Smooth muscle cell of the brain vasculature (primary cell): Measurements from ENCODE around the gene IL37.

Experiments used
- DNase-seq: peaks from one replicate; pipeline ENCODE4 v3.0.0-alpha.2; 2012; ENCODE audit warnings: low read depth, low spot score

Gene IL37

DNA sequence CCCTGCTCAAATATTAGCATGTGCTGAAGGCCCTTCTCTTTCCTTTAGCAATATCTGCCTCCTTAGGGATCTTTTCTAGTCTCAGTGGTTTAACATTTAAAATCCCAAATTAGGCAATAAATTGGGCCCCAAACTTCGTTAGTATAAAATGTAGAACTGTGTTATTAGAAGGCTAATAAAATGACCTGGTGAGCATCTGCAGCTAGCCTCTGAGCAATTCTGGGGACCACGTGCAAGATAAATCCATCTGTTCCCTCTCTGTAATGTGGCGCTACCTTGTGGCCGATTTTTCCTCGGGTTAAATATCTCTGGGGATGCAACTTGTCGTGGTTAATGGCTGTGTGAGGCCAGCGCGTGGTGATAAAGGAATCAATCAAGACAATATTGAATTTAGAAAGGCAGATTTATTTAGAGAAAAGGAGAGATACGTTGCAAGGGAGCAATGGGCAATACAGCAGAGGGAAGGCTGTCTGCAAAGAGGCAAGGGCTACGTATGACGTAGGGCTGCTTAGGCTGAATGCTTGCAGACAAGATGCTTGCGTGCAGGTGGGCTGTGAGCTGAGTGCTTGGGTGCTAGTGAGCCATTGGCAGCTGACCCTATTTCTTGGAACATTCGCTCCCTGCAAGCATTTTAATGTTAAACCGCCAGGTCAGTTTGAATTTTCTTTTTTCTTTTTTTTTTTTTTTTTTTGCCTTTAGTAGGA, 48.3 kb downstream of the IL37 start:
- DNase-seq = no peak

DNA sequence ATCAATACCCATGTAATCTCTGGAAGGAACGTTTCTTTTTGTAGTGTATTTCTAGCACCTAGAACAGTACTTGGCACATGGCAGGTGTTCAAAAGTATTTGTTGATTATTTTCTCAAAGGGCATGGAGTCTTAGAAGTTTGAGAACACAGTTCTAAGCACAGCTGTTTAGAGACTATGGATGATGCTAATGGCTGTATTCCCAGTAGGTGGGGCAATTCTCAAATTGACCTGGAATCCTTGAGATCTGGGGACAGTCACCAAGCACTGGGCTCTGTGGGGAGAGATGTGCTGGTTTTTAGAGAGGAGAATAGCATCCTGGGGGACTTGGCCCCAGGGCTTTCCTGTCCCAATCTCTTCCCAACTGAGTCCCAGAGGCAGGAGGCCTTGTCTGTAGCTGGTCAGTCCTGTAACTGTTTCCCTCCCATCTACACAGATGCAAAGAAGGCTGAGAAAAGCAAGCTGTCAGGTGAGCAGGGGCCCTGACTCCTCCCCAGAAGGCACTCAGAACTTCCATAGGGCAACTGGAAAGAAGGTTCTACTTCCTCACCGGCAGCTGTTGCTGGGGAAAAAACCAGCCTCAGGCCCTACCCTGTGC, 49.4 kb downstream of the IL37 start:
- DNase-seq = no peak

GRCh38 chr2:112962308-112963175, 51.6 kb downstream of the IL37 start:
- no peak for DNase-seq

- DNase-seq = no peak
Measured at GRCh38 chr2:112967023-112967422, 56.1 kb downstream of the IL37 start.
